ENCODE measurements around the gene COL6A5. TPM values are rescaled to one million over a fixed set of nuclear protein-coding genes. Genes with fewer than 3 reads are reported as not detected.
A peak's percentile ranks its signal among the peaks of the same experiment; 100 is the strongest.

COL6A5 gene
- total and polyA plus RNA-seq, 2 experiments from 2014 or later = 0.03 to 0.05 TPM

DNA sequence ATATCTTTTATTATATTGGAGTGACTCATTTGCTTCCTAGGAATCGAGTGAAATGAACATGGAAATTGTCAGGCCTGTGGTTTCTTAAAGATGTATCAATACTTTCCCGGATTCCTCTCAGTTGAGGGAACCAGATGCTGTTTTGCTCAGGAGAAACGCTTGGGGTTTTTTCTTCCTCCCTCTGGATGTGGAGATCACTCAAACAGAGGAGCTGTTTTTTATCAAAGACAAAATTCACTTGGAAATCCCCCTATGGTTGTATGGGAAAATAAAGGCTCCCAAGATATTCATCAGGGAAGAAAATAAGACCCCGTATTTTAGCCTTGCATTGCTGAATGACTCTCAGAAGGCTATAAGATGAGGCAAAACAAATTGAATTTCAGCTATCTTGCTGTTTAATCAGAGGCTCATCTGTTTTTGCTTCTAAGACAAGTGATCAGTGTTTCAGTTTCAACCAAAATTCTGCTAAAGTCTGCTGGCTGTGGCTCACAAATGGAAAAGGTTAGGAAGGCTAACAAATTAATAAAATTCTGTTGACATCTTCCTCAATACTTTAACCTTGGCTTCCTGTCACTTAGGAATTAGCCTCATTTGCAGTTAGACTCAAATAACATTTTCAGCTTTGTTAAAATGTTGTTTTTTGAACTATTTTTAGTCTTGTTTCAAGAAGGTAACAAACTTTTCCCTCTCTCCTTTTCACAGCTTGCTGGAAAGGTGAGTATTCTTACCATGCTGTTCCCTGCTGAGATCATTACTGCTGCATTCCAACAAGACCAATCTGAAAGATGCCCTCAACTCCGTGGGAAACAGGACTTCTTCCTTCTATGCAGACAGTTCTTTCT is 83.6 kb downstream of the COL6A5 start:
- ATAC-seq = peak; percentile 52; the same call in 2 of the 3 replicates
- H3K9me3 Mint-ChIP-seq = no peaks in the 10 kb centered on the region

More for the DNA sequence above, 83.6 kb downstream of the COL6A5 start:
- H3K4me2 ChIP-seq = no peak overlapping the region
- Mint-ChIP-seq H3K36me3 (ENCODE audit: low read depth) (no peaks in the 10 kb centered on the region), H3K4me1 (peaks cover 8% of the 10 kb centered on the region), H3K27ac (no peak overlapping the region), H3K27me3 (ENCODE audit: insufficient read depth, low read depth, poor library complexity) (peaks cover 3% of the 10 kb centered on the region), H3K4me3 (no peak overlapping the region)
- no peaks in the 10 kb centered on the region for H3K79me2 ChIP-seq (replicated peaks; ENCODE audit: insufficient read depth)
- H2AFZ ChIP-seq = no peak overlapping the region
- no peak overlapping the region for H3K27ac ChIP-seq (ENCODE audit: low read depth)
- no peaks in the 10 kb centered on the region for H4K20me1 ChIP-seq (replicated peaks; ENCODE audit: insufficient read depth)
- peak; percentile 32 for DNase-seq (ENCODE audit: low spot score)
- H3K9me2 ChIP-seq (ENCODE audit: insufficient read depth) = no peaks in the 10 kb centered on the region; the same call in 1 of the 2 replicates
- no peak overlapping the region for H3K4me3 ChIP-seq
- H3K36me3 ChIP-seq (ENCODE audit: insufficient read depth) = no peaks in the 10 kb centered on the region
- H3K4me1 ChIP-seq (ENCODE audit: insufficient read depth) = no peaks in the 10 kb centered on the region
- no peaks in the 10 kb centered on the region for H3K27me3 ChIP-seq (ENCODE audit: insufficient read depth)
- TF ChIP-seq, protein P1, sequence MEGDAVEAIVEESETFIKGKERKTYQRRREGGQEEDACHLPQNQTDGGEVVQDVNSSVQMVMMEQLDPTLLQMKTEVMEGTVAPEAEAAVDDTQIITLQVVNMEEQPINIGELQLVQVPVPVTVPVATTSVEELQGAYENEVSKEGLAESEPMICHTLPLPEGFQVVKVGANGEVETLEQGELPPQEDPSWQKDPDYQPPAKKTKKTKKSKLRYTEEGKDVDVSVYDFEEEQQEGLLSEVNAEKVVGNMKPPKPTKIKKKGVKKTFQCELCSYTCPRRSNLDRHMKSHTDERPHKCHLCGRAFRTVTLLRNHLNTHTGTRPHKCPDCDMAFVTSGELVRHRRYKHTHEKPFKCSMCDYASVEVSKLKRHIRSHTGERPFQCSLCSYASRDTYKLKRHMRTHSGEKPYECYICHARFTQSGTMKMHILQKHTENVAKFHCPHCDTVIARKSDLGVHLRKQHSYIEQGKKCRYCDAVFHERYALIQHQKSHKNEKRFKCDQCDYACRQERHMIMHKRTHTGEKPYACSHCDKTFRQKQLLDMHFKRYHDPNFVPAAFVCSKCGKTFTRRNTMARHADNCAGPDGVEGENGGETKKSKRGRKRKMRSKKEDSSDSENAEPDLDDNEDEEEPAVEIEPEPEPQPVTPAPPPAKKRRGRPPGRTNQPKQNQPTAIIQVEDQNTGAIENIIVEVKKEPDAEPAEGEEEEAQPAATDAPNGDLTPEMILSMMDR (conservative IDR thresholded peaks at IDR 0.05; ENCODE audit: low read depth in 2 of 2) = no peak
- TF ChIP-seq, protein P2, sequence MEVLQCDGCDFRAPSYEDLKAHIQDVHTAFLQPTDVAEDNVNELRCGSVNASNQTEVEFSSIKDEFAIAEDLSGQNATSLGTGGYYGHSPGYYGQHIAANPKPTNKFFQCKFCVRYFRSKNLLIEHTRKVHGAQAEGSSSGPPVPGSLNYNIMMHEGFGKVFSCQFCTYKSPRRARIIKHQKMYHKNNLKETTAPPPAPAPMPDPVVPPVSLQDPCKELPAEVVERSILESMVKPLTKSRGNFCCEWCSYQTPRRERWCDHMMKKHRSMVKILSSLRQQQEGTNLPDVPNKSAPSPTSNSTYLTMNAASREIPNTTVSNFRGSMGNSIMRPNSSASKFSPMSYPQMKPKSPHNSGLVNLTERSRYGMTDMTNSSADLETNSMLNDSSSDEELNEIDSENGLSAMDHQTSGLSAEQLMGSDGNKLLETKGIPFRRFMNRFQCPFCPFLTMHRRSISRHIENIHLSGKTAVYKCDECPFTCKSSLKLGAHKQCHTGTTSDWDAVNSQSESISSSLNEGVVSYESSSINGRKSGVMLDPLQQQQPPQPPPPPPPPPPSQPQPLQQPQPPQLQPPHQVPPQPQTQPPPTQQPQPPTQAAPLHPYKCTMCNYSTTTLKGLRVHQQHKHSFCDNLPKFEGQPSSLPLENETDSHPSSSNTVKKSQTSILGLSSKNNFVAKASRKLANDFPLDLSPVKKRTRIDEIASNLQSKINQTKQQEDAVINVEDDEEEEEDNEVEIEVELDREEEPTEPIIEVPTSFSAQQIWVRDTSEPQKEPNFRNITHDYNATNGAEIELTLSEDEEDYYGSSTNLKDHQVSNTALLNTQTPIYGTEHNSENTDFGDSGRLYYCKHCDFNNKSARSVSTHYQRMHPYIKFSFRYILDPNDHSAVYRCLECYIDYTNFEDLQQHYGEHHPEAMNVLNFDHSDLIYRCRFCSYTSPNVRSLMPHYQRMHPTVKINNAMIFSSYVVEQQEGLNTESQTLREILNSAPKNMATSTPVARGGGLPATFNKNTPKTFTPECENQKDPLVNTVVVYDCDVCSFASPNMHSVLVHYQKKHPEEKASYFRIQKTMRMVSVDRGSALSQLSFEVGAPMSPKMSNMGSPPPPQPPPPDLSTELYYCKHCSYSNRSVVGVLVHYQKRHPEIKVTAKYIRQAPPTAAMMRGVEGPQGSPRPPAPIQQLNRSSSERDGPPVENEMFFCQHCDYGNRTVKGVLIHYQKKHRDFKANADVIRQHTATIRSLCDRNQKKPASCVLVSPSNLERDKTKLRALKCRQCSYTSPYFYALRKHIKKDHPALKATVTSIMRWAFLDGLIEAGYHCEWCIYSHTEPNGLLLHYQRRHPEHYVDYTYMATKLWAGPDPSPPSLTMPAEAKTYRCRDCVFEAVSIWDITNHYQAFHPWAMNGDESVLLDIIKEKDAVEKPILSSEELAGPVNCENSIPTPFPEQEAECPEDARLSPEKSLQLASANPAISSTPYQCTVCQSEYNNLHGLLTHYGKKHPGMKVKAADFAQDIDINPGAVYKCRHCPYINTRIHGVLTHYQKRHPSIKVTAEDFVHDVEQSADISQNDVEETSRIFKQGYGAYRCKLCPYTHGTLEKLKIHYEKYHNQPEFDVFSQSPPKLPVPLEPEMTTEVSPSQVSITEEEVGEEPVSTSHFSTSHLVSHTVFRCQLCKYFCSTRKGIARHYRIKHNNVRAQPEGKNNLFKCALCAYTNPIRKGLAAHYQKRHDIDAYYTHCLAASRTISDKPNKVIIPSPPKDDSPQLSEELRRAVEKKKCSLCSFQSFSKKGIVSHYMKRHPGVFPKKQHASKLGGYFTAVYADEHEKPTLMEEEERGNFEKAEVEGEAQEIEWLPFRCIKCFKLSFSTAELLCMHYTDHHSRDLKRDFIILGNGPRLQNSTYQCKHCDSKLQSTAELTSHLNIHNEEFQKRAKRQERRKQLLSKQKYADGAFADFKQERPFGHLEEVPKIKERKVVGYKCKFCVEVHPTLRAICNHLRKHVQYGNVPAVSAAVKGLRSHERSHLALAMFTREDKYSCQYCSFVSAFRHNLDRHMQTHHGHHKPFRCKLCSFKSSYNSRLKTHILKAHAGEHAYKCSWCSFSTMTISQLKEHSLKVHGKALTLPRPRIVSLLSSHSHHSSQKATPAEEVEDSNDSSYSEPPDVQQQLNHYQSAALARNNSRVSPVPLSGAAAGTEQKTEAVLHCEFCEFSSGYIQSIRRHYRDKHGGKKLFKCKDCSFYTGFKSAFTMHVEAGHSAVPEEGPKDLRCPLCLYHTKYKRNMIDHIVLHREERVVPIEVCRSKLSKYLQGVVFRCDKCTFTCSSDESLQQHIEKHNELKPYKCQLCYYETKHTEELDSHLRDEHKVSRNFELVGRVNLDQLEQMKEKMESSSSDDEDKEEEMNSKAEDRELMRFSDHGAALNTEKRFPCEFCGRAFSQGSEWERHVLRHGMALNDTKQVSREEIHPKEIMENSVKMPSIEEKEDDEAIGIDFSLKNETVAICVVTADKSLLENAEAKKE (CRISPR knock-in tag; IDR thresholded peaks at IDR 0.05) = 0 out of 2 replicates have a peak, but pooled peaks have one; percentile 35
- TF ChIP-seq CREB1 (CRISPR knock-in tag; IDR thresholded peaks at IDR 0.05; ENCODE audit: low read depth) (no peak), EZH2phosphoT487 (IDR thresholded peaks at IDR 0.05; ENCODE audit: unreplicated experiment) (no peak), ZNF331 (CRISPR knock-in tag; IDR thresholded peaks at IDR 0.05; ENCODE audit: low read depth) (no peak)
- TF ChIP-seq, protein P3, sequence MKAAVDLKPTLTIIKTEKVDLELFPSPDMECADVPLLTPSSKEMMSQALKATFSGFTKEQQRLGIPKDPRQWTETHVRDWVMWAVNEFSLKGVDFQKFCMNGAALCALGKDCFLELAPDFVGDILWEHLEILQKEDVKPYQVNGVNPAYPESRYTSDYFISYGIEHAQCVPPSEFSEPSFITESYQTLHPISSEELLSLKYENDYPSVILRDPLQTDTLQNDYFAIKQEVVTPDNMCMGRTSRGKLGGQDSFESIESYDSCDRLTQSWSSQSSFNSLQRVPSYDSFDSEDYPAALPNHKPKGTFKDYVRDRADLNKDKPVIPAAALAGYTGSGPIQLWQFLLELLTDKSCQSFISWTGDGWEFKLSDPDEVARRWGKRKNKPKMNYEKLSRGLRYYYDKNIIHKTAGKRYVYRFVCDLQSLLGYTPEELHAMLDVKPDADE (IDR thresholded peaks at IDR 0.05) = no peak
- TF ChIP-seq, protein P4, sequence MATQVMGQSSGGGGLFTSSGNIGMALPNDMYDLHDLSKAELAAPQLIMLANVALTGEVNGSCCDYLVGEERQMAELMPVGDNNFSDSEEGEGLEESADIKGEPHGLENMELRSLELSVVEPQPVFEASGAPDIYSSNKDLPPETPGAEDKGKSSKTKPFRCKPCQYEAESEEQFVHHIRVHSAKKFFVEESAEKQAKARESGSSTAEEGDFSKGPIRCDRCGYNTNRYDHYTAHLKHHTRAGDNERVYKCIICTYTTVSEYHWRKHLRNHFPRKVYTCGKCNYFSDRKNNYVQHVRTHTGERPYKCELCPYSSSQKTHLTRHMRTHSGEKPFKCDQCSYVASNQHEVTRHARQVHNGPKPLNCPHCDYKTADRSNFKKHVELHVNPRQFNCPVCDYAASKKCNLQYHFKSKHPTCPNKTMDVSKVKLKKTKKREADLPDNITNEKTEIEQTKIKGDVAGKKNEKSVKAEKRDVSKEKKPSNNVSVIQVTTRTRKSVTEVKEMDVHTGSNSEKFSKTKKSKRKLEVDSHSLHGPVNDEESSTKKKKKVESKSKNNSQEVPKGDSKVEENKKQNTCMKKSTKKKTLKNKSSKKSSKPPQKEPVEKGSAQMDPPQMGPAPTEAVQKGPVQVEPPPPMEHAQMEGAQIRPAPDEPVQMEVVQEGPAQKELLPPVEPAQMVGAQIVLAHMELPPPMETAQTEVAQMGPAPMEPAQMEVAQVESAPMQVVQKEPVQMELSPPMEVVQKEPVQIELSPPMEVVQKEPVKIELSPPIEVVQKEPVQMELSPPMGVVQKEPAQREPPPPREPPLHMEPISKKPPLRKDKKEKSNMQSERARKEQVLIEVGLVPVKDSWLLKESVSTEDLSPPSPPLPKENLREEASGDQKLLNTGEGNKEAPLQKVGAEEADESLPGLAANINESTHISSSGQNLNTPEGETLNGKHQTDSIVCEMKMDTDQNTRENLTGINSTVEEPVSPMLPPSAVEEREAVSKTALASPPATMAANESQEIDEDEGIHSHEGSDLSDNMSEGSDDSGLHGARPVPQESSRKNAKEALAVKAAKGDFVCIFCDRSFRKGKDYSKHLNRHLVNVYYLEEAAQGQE (IDR thresholded peaks at IDR 0.05; ENCODE audit: unreplicated experiment) = no peak
- H3F3A ChIP-seq (replicated peaks; ENCODE audit: low read depth) = no peaks in the 10 kb centered on the region
